Hepatocyte (in vitro differentiated cells): ENCODE results near the gene UGT1A6. TPM values are rescaled to one million over a fixed set of nuclear protein-coding genes. Genes with fewer than 3 reads are reported as not detected.
"Not testable (repeated sequence)": the region's sequence is repeated elsewhere in the genome, so short reads cannot be mapped to it uniquely, and the experiment has no call there.

Experiments used
- DNase-seq: peaks from one replicate; pipeline ENCODE4 v3.0.0-alpha.2; 2016; ENCODE audit warnings: low spot score
- H2AFZ ChIP-seq: fragments of 200-600 bp; sonication (generic); 2 replicates; pipeline ENCODE4 v1.6.0; 2016; ENCODE audit warnings: antibody characterized with exemption, mild to moderate bottlenecking
- H3K27ac ChIP-seq: fragments of 200-600 bp; sonication (generic); 2 replicates; pipeline ENCODE4 v1.5.1; 2016; ENCODE audit warnings: mild to moderate bottlenecking
- H3K27me3 ChIP-seq: fragments of 200-600 bp; sonication (generic); 2 replicates; pipeline ENCODE4 v1.6.1; 2016
- H3K36me3 ChIP-seq: fragments of 200-600 bp; sonication (generic); replicated peaks from 2 replicates; pipeline ENCODE4 v1.5.1; 2016; ENCODE audit warnings: low read depth; ENCODE audit not compliant: insufficient read depth
- H3K4me1 ChIP-seq: fragments of 200-600 bp; sonication (generic); 2 replicates; pipeline ENCODE4 v1.5.1; 2016; ENCODE audit warnings: mild to moderate bottlenecking, moderate library complexity; ENCODE audit not compliant: insufficient read depth
- H3K4me2 ChIP-seq: fragments of 200-600 bp; sonication (generic); 2 replicates; pipeline ENCODE4 v1.6.0; 2016
- H3K4me3 ChIP-seq: fragments of 200-600 bp; sonication (generic); 2 replicates; pipeline ENCODE4 v1.5.1; 2016; ENCODE audit warnings: mild to moderate bottlenecking
- H3K79me2 ChIP-seq: fragments of 200-600 bp; sonication (generic); 2 replicates; pipeline ENCODE4 v1.6.0; 2017; ENCODE audit warnings: mild to moderate bottlenecking
- H3K9me2 ChIP-seq: fragments of 200-600 bp; sonication (generic); replicated peaks from 2 replicates; pipeline ENCODE4 v1.6.0; 2017; ENCODE audit warnings: mild to moderate bottlenecking; ENCODE audit not compliant: insufficient read depth
- H3K9me3 ChIP-seq: fragments of 200-600 bp; sonication (generic); 2 replicates; pipeline ENCODE4 v1.5.1; 2016; ENCODE audit warnings: low read depth, mild to moderate bottlenecking
- H4K20me1 ChIP-seq: fragments of 200-600 bp; sonication (generic); 2 replicates; pipeline ENCODE4 v1.6.0; 2016; ENCODE audit warnings: mild to moderate bottlenecking; ENCODE audit not compliant: insufficient read depth, poor library complexity, severe bottlenecking
- EZH2 ChIP-seq: fragments of 200-600 bp; sonication (generic); IDR thresholded peaks from 2 replicates; pipeline ENCODE4 v1.6.1; 2016; ENCODE audit warnings: antibody characterized with exemption, mild to moderate bottlenecking, borderline replicate concordance
- EZH2phosphoT487 ChIP-seq: fragments of 200-600 bp; sonication (generic); IDR thresholded peaks from one replicate; pipeline ENCODE4 v1.6.1; 2018; ENCODE audit warnings: antibody characterized with exemption, mild to moderate bottlenecking, low read depth, moderate library complexity; ENCODE audit not compliant: unreplicated experiment, severe bottlenecking
- WGBS: methylation state at CpG from one replicate; pipeline ENCODE4 v1.1.6; 2016; ENCODE audit warnings: low lambda C conversion rate; ENCODE audit errors: missing lambda C conversion rate; 5-methylcytosine and 5-hydroxymethylcytosine counted together
- polyA plus RNA-seq: library from polyadenylated mRNA; unstranded; fragments of >200 nt; fragmentation: Nextera tagmentation; extraction: Ambion mirVana; gene quantifications from 2 replicates; pipeline ENCODE4 v1.2.1, GENCODE V29; 2016
- total RNA-seq: library from RNA; depleted of rRNA; stranded (reverse); fragments of >200 nt; gene quantifications from 2 replicates; pipeline ENCODE4 v1.2.3, GENCODE V29; 2014
- TF ChIP-seq, protein P1 (sequence below): fragments of 200-600 bp; sonication (generic); IDR thresholded peaks from 2 replicates; pipeline ENCODE4 v1.5.1; 2016; ENCODE audit warnings: antibody characterized with exemption, mild to moderate bottlenecking; ENCODE audit not compliant: poor library complexity

UGT1A6 gene
- total and polyA plus RNA-seq, 2 experiments from 2014 or later, result 0.77 to 3.4 TPM

- 93% methylated on average over 2 of the region's 2 CpGs for WGBS
- DNase-seq, result no peak
- H2AFZ ChIP-seq, result no peak overlapping the region
- H3K4me1 ChIP-seq, result no peaks in the 10 kb centered on the region
- no peak overlapping the region for H3K4me3 ChIP-seq
- H3K9me3 ChIP-seq, result no peaks in the 10 kb centered on the region
- TF ChIP-seq EZH2, result no peak
- TF ChIP-seq, protein P1, sequence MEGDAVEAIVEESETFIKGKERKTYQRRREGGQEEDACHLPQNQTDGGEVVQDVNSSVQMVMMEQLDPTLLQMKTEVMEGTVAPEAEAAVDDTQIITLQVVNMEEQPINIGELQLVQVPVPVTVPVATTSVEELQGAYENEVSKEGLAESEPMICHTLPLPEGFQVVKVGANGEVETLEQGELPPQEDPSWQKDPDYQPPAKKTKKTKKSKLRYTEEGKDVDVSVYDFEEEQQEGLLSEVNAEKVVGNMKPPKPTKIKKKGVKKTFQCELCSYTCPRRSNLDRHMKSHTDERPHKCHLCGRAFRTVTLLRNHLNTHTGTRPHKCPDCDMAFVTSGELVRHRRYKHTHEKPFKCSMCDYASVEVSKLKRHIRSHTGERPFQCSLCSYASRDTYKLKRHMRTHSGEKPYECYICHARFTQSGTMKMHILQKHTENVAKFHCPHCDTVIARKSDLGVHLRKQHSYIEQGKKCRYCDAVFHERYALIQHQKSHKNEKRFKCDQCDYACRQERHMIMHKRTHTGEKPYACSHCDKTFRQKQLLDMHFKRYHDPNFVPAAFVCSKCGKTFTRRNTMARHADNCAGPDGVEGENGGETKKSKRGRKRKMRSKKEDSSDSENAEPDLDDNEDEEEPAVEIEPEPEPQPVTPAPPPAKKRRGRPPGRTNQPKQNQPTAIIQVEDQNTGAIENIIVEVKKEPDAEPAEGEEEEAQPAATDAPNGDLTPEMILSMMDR, result no peak
- TF ChIP-seq EZH2phosphoT487, result no peak
- no peaks in the 10 kb centered on the region for H3K79me2 ChIP-seq
- H3K36me3 ChIP-seq, result no peaks in the 10 kb centered on the region
- no peak overlapping the region for H3K4me2 ChIP-seq
- no peak overlapping the region for H3K27ac ChIP-seq
- H3K27me3 ChIP-seq, result no peaks in the 10 kb centered on the region
- no peaks in the 10 kb centered on the region for H3K9me2 ChIP-seq
- no peaks in the 10 kb centered on the region for H4K20me1 ChIP-seq
Observed at GRCh38 chr2:233651430-233651829, 41.3 kb upstream of the UGT1A6 start.

DNA sequence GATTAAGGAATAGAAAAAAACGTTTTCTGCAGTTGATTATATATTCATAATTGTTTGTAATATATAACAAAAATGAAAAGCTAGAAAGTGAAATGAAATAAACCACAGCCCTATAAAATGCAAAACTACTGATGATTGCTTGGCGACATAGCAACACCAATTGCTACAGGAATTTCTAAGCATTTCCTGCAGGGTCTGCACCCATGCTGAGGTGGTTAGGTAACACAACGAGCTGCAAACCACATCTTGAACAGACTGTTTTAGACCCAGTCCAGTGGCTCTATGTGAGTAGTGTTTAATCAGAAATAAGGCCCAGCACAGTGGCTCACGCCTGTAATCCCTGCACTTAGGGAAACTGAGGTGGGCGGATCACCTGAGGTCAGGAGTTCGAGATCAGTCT lies 38.2 kb upstream of the UGT1A6 start:
- Histone ChIP-seq H3K79me2 (no peaks in the 10 kb centered on the region), H3K4me1 (no peaks in the 10 kb centered on the region), H3K4me2 (no peak overlapping the region), H3K36me3 (no peaks in the 10 kb centered on the region), H4K20me1 (no peaks in the 10 kb centered on the region), H3K9me2 (no peaks in the 10 kb centered on the region), H3K27me3 (no peaks in the 10 kb centered on the region), H3K4me3 (no peak overlapping the region), H2AFZ (no peak overlapping the region), H3K27ac (no peak overlapping the region), H3K9me3 (no peaks in the 10 kb centered on the region)
- 73% methylated on average over 6 of the region's 6 CpGs for WGBS
- TF ChIP-seq EZH2 (no peak), EZH2phosphoT487 (no peak)
- TF ChIP-seq, protein P1, result no peak
- no peak for DNase-seq

- no peaks in the 10 kb centered on the region for H3K4me1 ChIP-seq
- H3K27me3 ChIP-seq, result no peaks in the 10 kb centered on the region
- H3K9me3 ChIP-seq, result no peaks in the 10 kb centered on the region
- H3K36me3 ChIP-seq, result no peaks in the 10 kb centered on the region
- no peak overlapping the region for H3K4me2 ChIP-seq
- H3K9me2 ChIP-seq, result no peaks in the 10 kb centered on the region
- H3K27ac ChIP-seq, result no peak overlapping the region
- no peak overlapping the region for H3K4me3 ChIP-seq
- no peak for DNase-seq
- no peak for TF ChIP-seq EZH2phosphoT487
- TF ChIP-seq, protein P1, result no peak
- no peak for TF ChIP-seq EZH2
- 60% methylated on average over 1 of the region's 1 CpG for WGBS
- H3K79me2 ChIP-seq, result no peaks in the 10 kb centered on the region
- H2AFZ ChIP-seq, result no peak overlapping the region
- no peaks in the 10 kb centered on the region for H4K20me1 ChIP-seq
Observed at GRCh38 chr2:233655043-233655442, 37.6 kb upstream of the UGT1A6 start.

GRCh38 chr2:233655943-233656342 lies 36.7 kb upstream of the UGT1A6 start:
- H3K9me3 ChIP-seq, H3K36me3 ChIP-seq, H3K4me3 ChIP-seq, H3K27ac ChIP-seq, H3K4me2 ChIP-seq, H2AFZ ChIP-seq, H3K79me2 ChIP-seq, H4K20me1 ChIP-seq, H3K27me3 ChIP-seq, H3K9me2 ChIP-seq, H3K4me1 ChIP-seq, DNase-seq: not testable (repeated sequence)
- 92% methylated on average over 3 of the region's 3 CpGs for WGBS
